CD4-positive, alpha-beta T cell treated with Interleukin-15 for 1 hour (primary cell): Measurements from ENCODE around the gene CAMK1D.

Source experiments
- DNase-seq: peaks from one replicate; pipeline ENCODE4 v3.0.0-alpha.2; 2020

Gene CAMK1D

GRCh38 chr10:12605580-12606405 is 256.4 kb downstream of the CAMK1D start:
- peak; percentile 35 for DNase-seq

GRCh38 chr10:12606461-12606860 is 257.1 kb downstream of the CAMK1D start:
- no peak for DNase-seq

GRCh38 chr10:12608761-12609160 is 259.4 kb downstream of the CAMK1D start:
- DNase-seq: no peak

- no peak for DNase-seq
Measured at GRCh38 chr10:12609435-12609834, 260.1 kb downstream of the CAMK1D start.

GRCh38 chr10:12613136-12613535 is 263.8 kb downstream of the CAMK1D start:
- no peak for DNase-seq

- DNase-seq: no peak
Measured at GRCh38 chr10:12614177-12614995, 265.0 kb downstream of the CAMK1D start.

GRCh38 chr10:12615296-12616220 is 266.2 kb downstream of the CAMK1D start:
- no peak for DNase-seq

GRCh38 chr10:12617191-12618175 is 268.1 kb downstream of the CAMK1D start:
- no peak for DNase-seq

- no peak for DNase-seq
Measured at GRCh38 chr10:12622016-12622415, 272.7 kb downstream of the CAMK1D start.

- DNase-seq: no peak
Measured at GRCh38 chr10:12622691-12623090, 273.3 kb downstream of the CAMK1D start.

- DNase-seq: no peak
Measured at GRCh38 chr10:12625393-12626023, 276.2 kb downstream of the CAMK1D start.

GRCh38 chr10:12628153-12628552 is 278.8 kb downstream of the CAMK1D start:
- no peak for DNase-seq

- no peak for DNase-seq
Measured at GRCh38 chr10:12628964-12629766, 279.8 kb downstream of the CAMK1D start.

GRCh38 chr10:12629767-12630165 is 280.4 kb downstream of the CAMK1D start:
- DNase-seq: no peak

GRCh38 chr10:12631216-12631615 is 281.9 kb downstream of the CAMK1D start:
- DNase-seq: no peak

- no peak for DNase-seq
Measured at GRCh38 chr10:12631787-12632562, 282.6 kb downstream of the CAMK1D start.

GRCh38 chr10:12633776-12634620 is 284.7 kb downstream of the CAMK1D start:
- no peak for DNase-seq

GRCh38 chr10:12634621-12634931 is 285.2 kb downstream of the CAMK1D start:
- DNase-seq: no peak

GRCh38 chr10:12635127-12635541 is 285.8 kb downstream of the CAMK1D start:
- DNase-seq: peak; percentile 37
